ENCODE measurements around the gene OR4D10. TPM values are rescaled to one million over a fixed set of nuclear protein-coding genes. Genes with fewer than 3 reads are reported as not detected.

Gene OR4D10
- total and polyA plus RNA-seq, 8 donors: not detected

DNA sequence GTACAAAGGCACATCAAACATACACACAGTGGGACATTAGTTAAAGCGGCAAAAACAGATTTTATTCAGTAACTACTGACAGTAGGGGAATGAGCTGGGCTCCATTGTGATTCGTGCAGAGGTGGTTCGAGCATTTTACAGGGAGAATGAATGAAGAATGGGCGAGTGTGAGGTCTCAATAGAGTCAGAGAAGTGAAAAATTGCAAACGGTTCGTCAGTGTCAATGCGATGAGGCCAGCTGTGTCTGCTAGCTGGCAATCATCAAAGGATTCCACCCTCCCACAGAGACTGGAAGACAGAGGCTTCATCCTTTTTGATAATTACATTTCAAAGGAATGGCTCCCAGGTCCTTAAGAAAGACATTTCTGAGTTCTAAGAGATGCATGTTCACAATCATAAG is 55.6 kb downstream of the OR4D10 start:
- TF ChIP-seq POLR2AphosphoS5 (IDR thresholded peaks at IDR 0.05) (no peak), POLR2A (IDR thresholded peaks at IDR 0.05) (no peak), EP300 (IDR thresholded peaks at IDR 0.05) (no peak)
- TF ChIP-seq, protein P1, sequence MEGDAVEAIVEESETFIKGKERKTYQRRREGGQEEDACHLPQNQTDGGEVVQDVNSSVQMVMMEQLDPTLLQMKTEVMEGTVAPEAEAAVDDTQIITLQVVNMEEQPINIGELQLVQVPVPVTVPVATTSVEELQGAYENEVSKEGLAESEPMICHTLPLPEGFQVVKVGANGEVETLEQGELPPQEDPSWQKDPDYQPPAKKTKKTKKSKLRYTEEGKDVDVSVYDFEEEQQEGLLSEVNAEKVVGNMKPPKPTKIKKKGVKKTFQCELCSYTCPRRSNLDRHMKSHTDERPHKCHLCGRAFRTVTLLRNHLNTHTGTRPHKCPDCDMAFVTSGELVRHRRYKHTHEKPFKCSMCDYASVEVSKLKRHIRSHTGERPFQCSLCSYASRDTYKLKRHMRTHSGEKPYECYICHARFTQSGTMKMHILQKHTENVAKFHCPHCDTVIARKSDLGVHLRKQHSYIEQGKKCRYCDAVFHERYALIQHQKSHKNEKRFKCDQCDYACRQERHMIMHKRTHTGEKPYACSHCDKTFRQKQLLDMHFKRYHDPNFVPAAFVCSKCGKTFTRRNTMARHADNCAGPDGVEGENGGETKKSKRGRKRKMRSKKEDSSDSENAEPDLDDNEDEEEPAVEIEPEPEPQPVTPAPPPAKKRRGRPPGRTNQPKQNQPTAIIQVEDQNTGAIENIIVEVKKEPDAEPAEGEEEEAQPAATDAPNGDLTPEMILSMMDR (IDR thresholded peaks at IDR 0.05): no peak
- H3K4me1 ChIP-seq: no peaks in the 10 kb centered on the region
- no peaks in the 10 kb centered on the region for H3K9me3 ChIP-seq
- 59 to 80% (median 67%) methylated on average over 7 of the region's 7 CpGs for WGBS, 5 donors
- H3K36me3 ChIP-seq: no peaks in the 10 kb centered on the region
- intact Hi-C loops (cut with DNase I; ENCODE audit: low total_unique reads): no loop called here
- no peak overlapping the region for H3K4me3 ChIP-seq
- no peaks in the 10 kb centered on the region for H3K27me3 ChIP-seq
- no peak for DNase-seq
- H3K27ac ChIP-seq: no peak overlapping the region

Other genes starting within 250 kb of the OR4D10 start
- gene OR5AN1, start 114.4 kb upstream of the OR4D10 start, total RNA-seq: under 1 TPM in 1 of 5 donors, not detected in 4; under 0.01 TPM
- gene OR5AN1, start 114.4 kb upstream of the OR4D10 start, polyA plus RNA-seq: not detected
- gene OR5A2, start 46.9 kb upstream of the OR4D10 start, total RNA-seq: not detected
- gene OR5A2, start 46.9 kb upstream of the OR4D10 start, polyA plus RNA-seq: not detected
- not detected for gene OR5A1, start 36.8 kb upstream of the OR4D10 start, total RNA-seq
- not detected for gene OR5A1, start 36.8 kb upstream of the OR4D10 start, polyA plus RNA-seq
- gene OR4D6, start 16.4 kb upstream of the OR4D10 start, total RNA-seq: not detected
- gene OR4D6, start 16.4 kb upstream of the OR4D10 start, polyA plus RNA-seq: not detected
- gene OR4D11, start 30.3 kb downstream of the OR4D10 start, total RNA-seq: not detected
- not detected for gene OR4D11, start 30.3 kb downstream of the OR4D10 start, polyA plus RNA-seq
- gene OR4D9, start 38.2 kb downstream of the OR4D10 start, total RNA-seq: under 1 TPM in 1 of 5 donors, not detected in 4; under 0.01 TPM
- gene OR4D9, start 38.2 kb downstream of the OR4D10 start, polyA plus RNA-seq: not detected
- 10 to 100 TPM; 27.2 to 67.9 (median 33.3) TPM for gene OSBP, start 142.5 kb downstream of the OR4D10 start, total RNA-seq
- gene OSBP, start 142.5 kb downstream of the OR4D10 start, polyA plus RNA-seq: 10 to 100 TPM; 10.8 to 15.1 (median 14.2) TPM
- gene PATL1, start 195.7 kb downstream of the OR4D10 start, total RNA-seq: 10 to 100 TPM in 3 of 5 donors, 1 to 10 TPM in 2; 7.5 to 16.7 (median 10.7) TPM
- gene PATL1, start 195.7 kb downstream of the OR4D10 start, polyA plus RNA-seq: 10 to 100 TPM in 1 of 3 donors, 1 to 10 TPM in 2; 8.0 to 15.9 (median 9.5) TPM
- gene OR10V1, start 240.5 kb downstream of the OR4D10 start, total RNA-seq: not detected
- not detected for gene OR10V1, start 240.5 kb downstream of the OR4D10 start, polyA plus RNA-seq

Measured in stomach (tissue), 9 donors.